Measurements from ENCODE around the gene BBS9.
"Not testable (repeated sequence)": the region's sequence is repeated elsewhere in the genome, so short reads cannot be mapped to it uniquely, and the experiment has no call there.

BBS9 gene

GRCh38 chr7:33210958-33211357 is 81.6 kb downstream of the BBS9 start:
- no peaks in the 10 kb centered on the region for H3K4me1 Mint-ChIP-seq
- no peak overlapping the region for H3K27ac Mint-ChIP-seq
- H3K4me3 Mint-ChIP-seq: no peak overlapping the region
- peaks cover 17 to 26% of the 10 kb centered on the region in 2 donors for H3K9me3 Mint-ChIP-seq
- H3K27me3 Mint-ChIP-seq: no peaks in the 10 kb centered on the region
- ATAC-seq (no peak), DNase-seq (no peak)

- Mint-ChIP-seq H3K27ac (no peak overlapping the region), H3K4me3 (no peak overlapping the region), H3K4me1 (no peaks in the 10 kb centered on the region)
These were observed 82.8 kb downstream of the BBS9 start for GRCh38 chr7:33212144-33212543.

GRCh38 chr7:33215992-33216391 is 86.6 kb downstream of the BBS9 start:
- H3K9me3 Mint-ChIP-seq: peaks cover 14 to 21% of the 10 kb centered on the region in 2 donors
- no peaks in the 10 kb centered on the region for H3K27me3 Mint-ChIP-seq
- ATAC-seq (no peak), DNase-seq (no peak)
- H3K4me3 Mint-ChIP-seq: no peak overlapping the region
- no peaks in the 10 kb centered on the region for H3K4me1 Mint-ChIP-seq
- H3K27ac Mint-ChIP-seq: no peak overlapping the region

More at GRCh38 chr7:33212144-33212543, 82.8 kb downstream of the BBS9 start:
- DNase-seq (no peak), ATAC-seq (no peak)
- H3K27me3 Mint-ChIP-seq: no peaks in the 10 kb centered on the region
- peaks cover 17 to 26% of the 10 kb centered on the region in 2 donors for H3K9me3 Mint-ChIP-seq

GRCh38 chr7:33217595-33217994 is 88.2 kb downstream of the BBS9 start:
- Mint-ChIP-seq H3K9me3 (peaks cover 1 to 5% of the 10 kb centered on the region in 2 donors), H3K4me3 (no peak overlapping the region), H3K27ac (no peak overlapping the region), H3K27me3 (no peaks in the 10 kb centered on the region), H3K4me1 (no peaks in the 10 kb centered on the region)
- DNase-seq (no peak), ATAC-seq (no peak)

- DNase-seq, H3K27ac Mint-ChIP-seq, ATAC-seq, H3K4me3 Mint-ChIP-seq, H3K9me3 Mint-ChIP-seq, H3K27me3 Mint-ChIP-seq, H3K4me1 Mint-ChIP-seq: not testable (repeated sequence)
These were observed 89.6 kb downstream of the BBS9 start for GRCh38 chr7:33218841-33219535.

GRCh38 chr7:33220231-33220630 is 90.9 kb downstream of the BBS9 start:
- Mint-ChIP-seq H3K4me3 (no peak overlapping the region), H3K27me3 (no peaks in the 10 kb centered on the region), H3K27ac (no peak overlapping the region), H3K9me3 (no peaks in the 10 kb centered on the region), H3K4me1 (no peaks in the 10 kb centered on the region)
- ATAC-seq (no peak), DNase-seq (no peak)

- Mint-ChIP-seq H3K9me3 (no peaks in the 10 kb centered on the region), H3K4me3 (no peak overlapping the region), H3K27me3 (no peaks in the 10 kb centered on the region), H3K27ac (no peak overlapping the region), H3K4me1 (no peaks in the 10 kb centered on the region)
- no peak for DNase-seq
- no peak for ATAC-seq
These were observed 92.0 kb downstream of the BBS9 start for GRCh38 chr7:33221390-33221789.

GRCh38 chr7:33232632-33233145 is 103.3 kb downstream of the BBS9 start:
- no peak for ATAC-seq
- Mint-ChIP-seq H3K27me3 (no peaks in the 10 kb centered on the region), H3K4me3 (no peak overlapping the region), H3K9me3 (no peaks in the 10 kb centered on the region), H3K4me1 (no peaks in the 10 kb centered on the region), H3K27ac (no peak overlapping the region)
- DNase-seq: no peak

GRCh38 chr7:33233659-33234058 is 104.3 kb downstream of the BBS9 start:
- Mint-ChIP-seq H3K4me1 (no peaks in the 10 kb centered on the region), H3K27me3 (no peaks in the 10 kb centered on the region), H3K9me3 (no peaks in the 10 kb centered on the region), H3K27ac (no peak overlapping the region), H3K4me3 (no peak overlapping the region)
- no peak for DNase-seq
- ATAC-seq: no peak

GRCh38 chr7:33237036-33237435 is 107.7 kb downstream of the BBS9 start:
- H3K27me3 Mint-ChIP-seq: no peaks in the 10 kb centered on the region
- no peak for ATAC-seq
- no peaks in the 10 kb centered on the region for H3K4me1 Mint-ChIP-seq
- H3K27ac Mint-ChIP-seq: no peak overlapping the region
- DNase-seq: no peak
- H3K9me3 Mint-ChIP-seq: no peaks in the 10 kb centered on the region
- no peak overlapping the region for H3K4me3 Mint-ChIP-seq

GRCh38 chr7:33243319-33243881 is 114.0 kb downstream of the BBS9 start:
- no peaks in the 10 kb centered on the region for H3K4me1 Mint-ChIP-seq
- H3K27me3 Mint-ChIP-seq: no peaks in the 10 kb centered on the region
- DNase-seq: no peak
- no peak for ATAC-seq
- no peak overlapping the region for H3K27ac Mint-ChIP-seq
- H3K4me3 Mint-ChIP-seq: no peak overlapping the region
- H3K9me3 Mint-ChIP-seq: no peaks in the 10 kb centered on the region

GRCh38 chr7:33248671-33249070 is 119.3 kb downstream of the BBS9 start:
- Mint-ChIP-seq H3K9me3 (no peaks in the 10 kb centered on the region), H3K4me1 (no peaks in the 10 kb centered on the region), H3K27me3 (no peaks in the 10 kb centered on the region), H3K27ac (no peak overlapping the region), H3K4me3 (no peak overlapping the region)
- DNase-seq (no peak), ATAC-seq (no peak)

- ATAC-seq (no peak), DNase-seq (no peak)
- H3K27ac Mint-ChIP-seq: no peak overlapping the region
- H3K4me1 Mint-ChIP-seq: no peaks in the 10 kb centered on the region
- no peaks in the 10 kb centered on the region for H3K9me3 Mint-ChIP-seq
- no peak overlapping the region for H3K4me3 Mint-ChIP-seq
- H3K27me3 Mint-ChIP-seq: no peaks in the 10 kb centered on the region
These were observed 121.1 kb downstream of the BBS9 start for GRCh38 chr7:33250421-33250871.

GRCh38 chr7:33251301-33251700 is 121.9 kb downstream of the BBS9 start:
- no peak overlapping the region for H3K27ac Mint-ChIP-seq

GRCh38 chr7:33258491-33258951 is 129.2 kb downstream of the BBS9 start:
- no peaks in the 10 kb centered on the region for H3K9me3 Mint-ChIP-seq
- no peaks in the 10 kb centered on the region for H3K4me1 Mint-ChIP-seq
- no peak for DNase-seq
- H3K27me3 Mint-ChIP-seq: no peaks in the 10 kb centered on the region
- peak overlapping the region in 1 of 2 donors; percentile 31 for H3K27ac Mint-ChIP-seq
- no peak overlapping the region for H3K4me3 Mint-ChIP-seq
- no peak for ATAC-seq

More at GRCh38 chr7:33251301-33251700, 121.9 kb downstream of the BBS9 start:
- H3K4me1 Mint-ChIP-seq: no peaks in the 10 kb centered on the region
- H3K9me3 Mint-ChIP-seq: no peaks in the 10 kb centered on the region
- ATAC-seq (no peak), DNase-seq (no peak)
- H3K4me3 Mint-ChIP-seq: no peak overlapping the region
- H3K27me3 Mint-ChIP-seq: no peaks in the 10 kb centered on the region

GRCh38 chr7:33261585-33261984 is 132.2 kb downstream of the BBS9 start:
- H3K27ac Mint-ChIP-seq: peak overlapping the region in 1 of 2 donors; percentile 5
- DNase-seq (no peak), ATAC-seq (peak; percentile 66)

More at GRCh38 chr7:33261585-33261984, 132.2 kb downstream of the BBS9 start:
- Mint-ChIP-seq H3K9me3 (no peaks in the 10 kb centered on the region), H3K4me3 (no peak overlapping the region), H3K4me1 (no peaks in the 10 kb centered on the region), H3K27me3 (no peaks in the 10 kb centered on the region)

Data from stimulated activated naive CD8-positive, alpha-beta T cell treated with anti-CD3 and anti-CD28 coated beads, Interleukin-15, amount 100 ng/mL, for 72 hours (primary cell).